ENCODE measurements around the gene VSIG10L2.
"Not testable (repeated sequence)": the region's sequence is repeated elsewhere in the genome, so short reads cannot be mapped to it uniquely, and the experiment has no call there.

The VSIG10L2 gene

GRCh38 chr11:125945797-125946520 is at the start of gene VSIG10L2:
Gene VSIG10L2 (plus strand): TSS chr11:125946044. CDS start chr11:125946056, 12 bp downstream.
- DNase-seq = no peak

- no peak for DNase-seq
These were observed 44.0 kb upstream of the VSIG10L2 start for GRCh38 chr11:125901872-125902271.

- DNase-seq = no peak
These were observed 43.4 kb upstream of the VSIG10L2 start for GRCh38 chr11:125902277-125902926.

GRCh38 chr11:125902927-125903710 is 42.7 kb upstream of the VSIG10L2 start, which contains the start of gene PUS3:
Gene PUS3 (minus strand): TSS chr11:125903206. CDS start chr11:125896284, 6,922 bp downstream.
- DNase-seq = peak; percentile 85

GRCh38 chr11:125903711-125904659 is 41.9 kb upstream of the VSIG10L2 start, which contains the start of gene DDX25:
Gene DDX25 (plus strand): TSS chr11:125904508. CDS start chr11:125904518, 10 bp downstream.
- DNase-seq = peak; percentile 41

- DNase-seq = no peak
These were observed 41.2 kb upstream of the VSIG10L2 start for GRCh38 chr11:125904678-125905077.

- DNase-seq = no peak
These were observed 35.5 kb upstream of the VSIG10L2 start for GRCh38 chr11:125910226-125910849.

- DNase-seq = not testable (repeated sequence)
These were observed 31.2 kb upstream of the VSIG10L2 start for GRCh38 chr11:125914601-125915000.

- DNase-seq = no peak
These were observed 29.0 kb upstream of the VSIG10L2 start for GRCh38 chr11:125916683-125917347.

- no peak for DNase-seq
These were observed 27.6 kb upstream of the VSIG10L2 start for GRCh38 chr11:125918140-125918840.

GRCh38 chr11:125921042-125921441 is 24.8 kb upstream of the VSIG10L2 start:
- no peak for DNase-seq

- DNase-seq = no peak
These were observed 23.7 kb upstream of the VSIG10L2 start for GRCh38 chr11:125922156-125922555.

GRCh38 chr11:125923012-125923579 is 22.7 kb upstream of the VSIG10L2 start:
- no peak for DNase-seq

- DNase-seq = no peak
These were observed 22.2 kb upstream of the VSIG10L2 start for GRCh38 chr11:125923633-125924032.

GRCh38 chr11:125924384-125925007 is 21.3 kb upstream of the VSIG10L2 start:
- DNase-seq = no peak

- DNase-seq = no peak
These were observed 20.6 kb upstream of the VSIG10L2 start for GRCh38 chr11:125925247-125925740.

GRCh38 chr11:125925804-125926203 is 20.0 kb upstream of the VSIG10L2 start:
- DNase-seq = no peak

- DNase-seq = no peak
These were observed 19.2 kb upstream of the VSIG10L2 start for GRCh38 chr11:125926682-125927081.

- DNase-seq = no peak
These were observed 16.3 kb upstream of the VSIG10L2 start for GRCh38 chr11:125929445-125930075.
